Measurements from ENCODE around the gene ARHGEF19.
"Not testable (repeated sequence)": the region's sequence is repeated elsewhere in the genome, so short reads cannot be mapped to it uniquely, and the experiment has no call there.

Gene ARHGEF19

GRCh38 chr1:16178596-16179497 is 33.6 kb downstream of the ARHGEF19 start:
- DNase-seq = no peak

- no peak for DNase-seq
Observed at GRCh38 chr1:16177306-16177705, 35.1 kb downstream of the ARHGEF19 start.

GRCh38 chr1:16176653-16177052 is 35.8 kb downstream of the ARHGEF19 start:
- no peak for DNase-seq

GRCh38 chr1:16175610-16176553 is 36.6 kb downstream of the ARHGEF19 start:
- DNase-seq = no peak

- DNase-seq = no peak
Observed at GRCh38 chr1:16174886-16175598, 37.4 kb downstream of the ARHGEF19 start.

- DNase-seq = no peak
Observed at GRCh38 chr1:16174261-16174868, 38.1 kb downstream of the ARHGEF19 start.

- no peak for DNase-seq
Observed at GRCh38 chr1:16173447-16174260, 38.8 kb downstream of the ARHGEF19 start.

- no peak for DNase-seq
Observed at GRCh38 chr1:16172964-16173446, 39.4 kb downstream of the ARHGEF19 start.

- DNase-seq = no peak
Observed at GRCh38 chr1:16172218-16172830, 40.1 kb downstream of the ARHGEF19 start.

- DNase-seq = no peak
Observed at GRCh38 chr1:16171314-16172151, 40.9 kb downstream of the ARHGEF19 start.

- DNase-seq = no peak
Observed at GRCh38 chr1:16170283-16170673, 42.2 kb downstream of the ARHGEF19 start.

- DNase-seq = peak; percentile 21
Observed at GRCh38 chr1:16168622-16169360, 43.7 kb downstream of the ARHGEF19 start.

GRCh38 chr1:16168144-16168495 is 44.3 kb downstream of the ARHGEF19 start:
- DNase-seq = not testable (repeated sequence)

- peak; percentile 64 for DNase-seq
Observed at GRCh38 chr1:16167331-16168143, 44.9 kb downstream of the ARHGEF19 start.

- no peak for DNase-seq
Observed at GRCh38 chr1:16166117-16166516, 46.3 kb downstream of the ARHGEF19 start.

GRCh38 chr1:16165548-16165947 is 46.9 kb downstream of the ARHGEF19 start:
- DNase-seq = no peak

GRCh38 chr1:16165073-16165364 is 47.4 kb downstream of the ARHGEF19 start:
- DNase-seq = no peak

GRCh38 chr1:16164213-16165072 is 48.0 kb downstream of the ARHGEF19 start:
- no peak for DNase-seq
